Body of pancreas (tissue), 4 donors: Measurements from ENCODE around the gene NUBP2. TPM values are rescaled to one million over a fixed set of nuclear protein-coding genes. Genes with fewer than 3 reads are reported as not detected.

Experiments used
- ATAC-seq: fragments of 150-250 bp; one replicate; pipeline ENCODE4 v1.9.1; 2016
- DNase-seq, 4 donors: peaks; one replicate each; pipeline ENCODE4 v3.0.0-alpha.2; 2019
- H3K27ac ChIP-seq, 4 donors: fragments of 200-600 bp; sonication (generic); 1 replicate in 3 of 4; 2 replicates in 1 of 4; pipeline versions ENCODE4 v1.5.1 to v1.6.1; 2016 to 2019; ENCODE audit warnings: mild to moderate bottlenecking in 1 of 4, mixed read lengths in 1 of 4, moderate library complexity in 1 of 4
- H3K27me3 ChIP-seq, 2 donors: fragments of 200-600 bp; sonication (generic); one replicate each; pipeline ENCODE4 v1.6.0; 2016; ENCODE audit warnings: mild to moderate bottlenecking in 1 of 2
- H3K36me3 ChIP-seq, 2 donors: fragments of 200-600 bp; sonication (generic); replicated peaks in 1 of 2; 2 replicates each; pipeline ENCODE4 v1.5.1; 2016; ENCODE audit warnings: low read depth in 2 of 2; ENCODE audit not compliant: insufficient read depth in 1 of 2
- H3K4me1 ChIP-seq: fragments of 200-600 bp; sonication (generic); one replicate; pipeline ENCODE4 v1.6.0; 2016
- H3K4me3 ChIP-seq, 2 donors: fragments of 200-600 bp; sonication (generic); 1 replicate in 1 of 2; 2 replicates in 1 of 2; pipeline ENCODE4 v1.5.1; 2016 to 2019
- H3K9me3 ChIP-seq, 3 donors: fragments of 200-600 bp; sonication (generic); 1 replicate in 2 of 3; 2 replicates in 1 of 3; pipeline ENCODE4 v1.5.1; 2016
- CTCF ChIP-seq, 7 experiments: fragments of 450-650 bp in 4 of 7; fragments of 200-600 bp in 3 of 7; sonication (generic) in 3 of 7; IDR thresholded peaks; one replicate each; pipeline ENCODE4 v1.5.1; 2016 to 2019; ENCODE audit warnings: antibody characterized with exemption in 7 of 7
- POLR2A ChIP-seq, 3 donors: fragments of 450-650 bp; IDR thresholded peaks; one replicate each; pipeline ENCODE4 v1.6.1; 2016; ENCODE audit warnings: antibody characterized with exemption in 3 of 3, mild to moderate bottlenecking in 2 of 3
- WGBS, 2 donors: methylation state at CpG; one replicate each; pipeline ENCODE4 v1.1.5; 2017; 5-methylcytosine and 5-hydroxymethylcytosine counted together
- intact Hi-C: fragments of 100-400 bp; cut with DNase I; formaldehyde crosslinking; loops from one replicate; pipeline ENCODE4 v1.15.1; 2023
- total RNA-seq, 2 donors: library from RNA; depleted of rRNA; stranded (reverse); fragments of >200 nt; gene quantifications; one replicate each; pipeline ENCODE4 v1.1.0, GENCODE V29; 2016

NUBP2 gene
- total RNA-seq, 2 donors from 2014 or later, result 61.0 to 72.6 TPM

- ATAC-seq (no peak), DNase-seq (no peak)
- WGBS, 2 donors, result 85 to 91% methylated on average over 29 to 36 of the region's 37 CpGs
Measured at GRCh38 chr16:1757714-1758461, 24.9 kb upstream of the NUBP2 start.

GRCh38 chr16:1758923-1759322 lies 23.8 kb upstream of the NUBP2 start:
- intact Hi-C loops, result no loop called here
- H3K27ac ChIP-seq, result no peak overlapping the region
- H3K27me3 ChIP-seq, result no peaks in the 10 kb centered on the region
- peaks cover 6 to 10% of the 10 kb centered on the region in 2 donors for H3K36me3 ChIP-seq
- no peaks in the 10 kb centered on the region for H3K9me3 ChIP-seq
- H3K4me1 ChIP-seq, result no peaks in the 10 kb centered on the region
- H3K4me3 ChIP-seq, result no peak overlapping the region
- ATAC-seq (no peak), DNase-seq (no peak)
- TF ChIP-seq CTCF (IDR thresholded peaks at IDR 0.05), result no peak
- no peak for TF ChIP-seq POLR2A (IDR thresholded peaks at IDR 0.05)
- 89 to 90% methylated on average over 13 to 18 of the region's 18 CpGs for WGBS, 2 donors

More at GRCh38 chr16:1757714-1758461, 24.9 kb upstream of the NUBP2 start:
- intact Hi-C loops, result no loop called here
- TF ChIP-seq POLR2A (IDR thresholded peaks at IDR 0.05), result no peak
- TF ChIP-seq CTCF (IDR thresholded peaks at IDR 0.05), result no peak
- no peaks in the 10 kb centered on the region for H3K9me3 ChIP-seq
- H3K4me3 ChIP-seq, result no peak overlapping the region
- no peaks in the 10 kb centered on the region for H3K4me1 ChIP-seq
- no peaks in the 10 kb centered on the region for H3K27me3 ChIP-seq
- peaks cover 6 to 7% of the 10 kb centered on the region in 2 donors for H3K36me3 ChIP-seq
- no peak overlapping the region for H3K27ac ChIP-seq

GRCh38 chr16:1759511-1759910 lies 23.2 kb upstream of the NUBP2 start:
- H3K4me1 ChIP-seq, result no peaks in the 10 kb centered on the region
- DNase-seq (no peak), ATAC-seq (no peak)
- no peak for TF ChIP-seq CTCF (IDR thresholded peaks at IDR 0.05)
- intact Hi-C loops, result no loop called here
- no peaks in the 10 kb centered on the region for H3K9me3 ChIP-seq
- peaks cover 10 to 12% of the 10 kb centered on the region in 2 donors for H3K36me3 ChIP-seq
- no peak overlapping the region for H3K4me3 ChIP-seq
- no peaks in the 10 kb centered on the region for H3K27me3 ChIP-seq
- no peak overlapping the region for H3K27ac ChIP-seq
- 92 to 93% methylated on average over 3 to 17 of the region's 21 CpGs for WGBS, 2 donors

- H3K27ac ChIP-seq, result no peak overlapping the region
- 93 to 95% methylated on average over 7 to 13 of the region's 15 CpGs for WGBS, 2 donors
- no peaks in the 10 kb centered on the region for H3K27me3 ChIP-seq
- intact Hi-C loops, result no loop called here
- H3K9me3 ChIP-seq, result no peaks in the 10 kb centered on the region
- DNase-seq (no peak), ATAC-seq (no peak)
- H3K4me3 ChIP-seq, result no peak overlapping the region
- H3K4me1 ChIP-seq, result no peaks in the 10 kb centered on the region
- peaks cover 12 to 22% of the 10 kb centered on the region in 2 donors for H3K36me3 ChIP-seq
- TF ChIP-seq POLR2A (IDR thresholded peaks at IDR 0.05) (no peak), CTCF (IDR thresholded peaks at IDR 0.05) (no peak)
Measured at GRCh38 chr16:1760911-1761310, 21.8 kb upstream of the NUBP2 start.

- 92 to 98% methylated on average over 4 to 15 of the region's 15 CpGs for WGBS, 2 donors
- no peak for TF ChIP-seq POLR2A (IDR thresholded peaks at IDR 0.05)
- no peak for TF ChIP-seq CTCF (IDR thresholded peaks at IDR 0.05)
- Histone ChIP-seq H3K27ac (no peak overlapping the region), H3K27me3 (no peaks in the 10 kb centered on the region), H3K4me1 (no peaks in the 10 kb centered on the region), H3K36me3 (peaks cover 18 to 24% of the 10 kb centered on the region in 2 donors), H3K4me3 (no peak overlapping the region), H3K9me3 (no peaks in the 10 kb centered on the region)
- intact Hi-C loops, result no loop called here
- DNase-seq, result no peak
- no peak for ATAC-seq
Measured at GRCh38 chr16:1761751-1762150, 21.0 kb upstream of the NUBP2 start.
